Lower leg skin (tissue), 4 donors: ENCODE results near the gene SETX. TPM values are rescaled to one million over a fixed set of nuclear protein-coding genes. Genes with fewer than 3 reads are reported as not detected.
"Not testable (repeated sequence)": the region's sequence is repeated elsewhere in the genome, so short reads cannot be mapped to it uniquely, and the experiment has no call there.

ENCODE experiments used
- DNase-seq, 2 donors: peaks; one replicate each; pipeline ENCODE4 v3.0.0-alpha.2; 2019; ENCODE audit warnings: low spot score in 2 of 2
- H3K4me3 ChIP-seq: fragments of 200-600 bp; sonication (generic); 2 replicates; pipeline ENCODE4 v1.5.1; 2017; ENCODE audit warnings: mild to moderate bottlenecking, low read depth; ENCODE audit not compliant: poor library complexity, severe bottlenecking
- CTCF ChIP-seq, 3 donors: fragments of 450-650 bp; IDR thresholded peaks; one replicate each; pipeline ENCODE4 v1.5.1; 2016; ENCODE audit warnings: antibody characterized with exemption in 3 of 3, mild to moderate bottlenecking in 3 of 3, moderate library complexity in 2 of 3
- POLR2A ChIP-seq, 2 donors: fragments of 450-650 bp; IDR thresholded peaks; one replicate each; pipeline ENCODE4 v1.6.1; 2016 to 2017; ENCODE audit warnings: antibody characterized with exemption in 2 of 2, mild to moderate bottlenecking in 1 of 2, moderate library complexity in 1 of 2
- WGBS, 2 donors: methylation state at CpG; one replicate each; pipeline ENCODE4 v1.1.5; 2018; 5-methylcytosine and 5-hydroxymethylcytosine counted together
- intact Hi-C: fragments of 100-400 bp; cut with DNase I; formaldehyde crosslinking; loops from one replicate; pipeline ENCODE4 v1.15.0; 2023; ENCODE audit warnings: low total_unique reads
- total RNA-seq, 4 donors: library from RNA; depleted of rRNA; stranded (reverse); fragments of >200 nt; gene quantifications; one replicate each; pipeline ENCODE4 v1.1.0, GENCODE V29; 2016

The SETX gene
- total RNA-seq, 4 donors from 2014 or later: 32.8 to 38.7 (median 35.9) TPM

GRCh38 chr9:132391449-132391848, 36.7 kb upstream of the SETX start:
- DNase-seq: no peak
- intact Hi-C loops: no loop called here
- 88 to 94% methylated on average over 11 of the region's 11 CpGs for WGBS, 2 donors
- TF ChIP-seq CTCF (IDR thresholded peaks at IDR 0.05): no peak
- TF ChIP-seq POLR2A (IDR thresholded peaks at IDR 0.05): no peak
- H3K4me3 ChIP-seq: no peak overlapping the region

- intact Hi-C loops: no loop called here
- TF ChIP-seq POLR2A (IDR thresholded peaks at IDR 0.05): no peak
- no peak for TF ChIP-seq CTCF (IDR thresholded peaks at IDR 0.05)
- DNase-seq: no peak
- H3K4me3 ChIP-seq: no peak overlapping the region
- 74 to 75% methylated on average over 7 of the region's 7 CpGs for WGBS, 2 donors
Observed at GRCh38 chr9:132390966-132391365, 36.2 kb upstream of the SETX start.

- 88 to 91% methylated on average over 7 of the region's 7 CpGs for WGBS, 2 donors
- H3K4me3 ChIP-seq: no peak overlapping the region
- intact Hi-C loops: no loop called here
- DNase-seq: no peak
- TF ChIP-seq CTCF (IDR thresholded peaks at IDR 0.05) (no peak), POLR2A (IDR thresholded peaks at IDR 0.05) (no peak)
Observed at GRCh38 chr9:132387133-132387532, 32.3 kb upstream of the SETX start.

GRCh38 chr9:132384376-132384775, 29.6 kb upstream of the SETX start:
- TF ChIP-seq CTCF (IDR thresholded peaks at IDR 0.05) (no peak), POLR2A (IDR thresholded peaks at IDR 0.05) (no peak)
- intact Hi-C loops: no loop called here
- no peak for DNase-seq
- WGBS, 2 donors: 95% methylated on average over 8 of the region's 8 CpGs
- H3K4me3 ChIP-seq: no peak overlapping the region

GRCh38 chr9:132383462-132383883, 28.7 kb upstream of the SETX start:
- no peak for DNase-seq
- no peak overlapping the region for H3K4me3 ChIP-seq
- WGBS, 2 donors: 84 to 91% methylated on average over 10 of the region's 10 CpGs
- TF ChIP-seq POLR2A (IDR thresholded peaks at IDR 0.05) (no peak), CTCF (IDR thresholded peaks at IDR 0.05) (no peak)
- intact Hi-C loops: no loop called here

GRCh38 chr9:132381966-132382541, 27.3 kb upstream of the SETX start:
- intact Hi-C loops: no loop called here
- TF ChIP-seq POLR2A (IDR thresholded peaks at IDR 0.05) (no peak), CTCF (IDR thresholded peaks at IDR 0.05) (no peak)
- H3K4me3 ChIP-seq: no peak overlapping the region
- 87 to 90% methylated on average over 9 of the region's 9 CpGs for WGBS, 2 donors
- DNase-seq: no peak

GRCh38 chr9:132378416-132378815, 23.6 kb upstream of the SETX start:
- DNase-seq, intact Hi-C loops, H3K4me3 ChIP-seq: not testable (repeated sequence)
- WGBS, 2 donors: 92 to 95% methylated on average over 3 of the region's 3 CpGs

GRCh38 chr9:132377769-132378168, 23.0 kb upstream of the SETX start:
- DNase-seq, intact Hi-C loops, H3K4me3 ChIP-seq: not testable (repeated sequence)
- WGBS, 2 donors: 88 to 93% methylated on average over 2 of the region's 2 CpGs
